K562 (cell line): ENCODE results near the gene CHMP4B. TPM values are rescaled to one million over a fixed set of nuclear protein-coding genes. Genes with fewer than 3 reads are reported as not detected.

Experiments used
- ATAC-seq: fragments of 200-7000 bp; cut with Tn5 transposase; 3 replicates; pipeline ENCODE4 v1.9.1; 2020; ENCODE audit warnings: moderate library complexity
- BruUV-seq: library from RNA; stranded (reverse); fragments of 400-500 nt; replicated peaks from 2 replicates; lab custom pipeline; 2021; lab: Mats Ljungman, UMichigan
- CTCF ChIA-PET: fragments of 300-600 bp; formaldehyde crosslinking; extraction: SDS; loops from one replicate; lab custom pipeline; 2021; ENCODE audit warnings: low intra/inter-chr PET ratio; lab: Yijun Ruan, JAX
- POLR2A ChIA-PET: fragments of 300-600, 350-650 bp; sonication (Branson Sonifier 250); formaldehyde crosslinking; extraction: SDS; loops from one replicate; lab custom pipeline; 2021; ENCODE audit warnings: antibody characterized with exemption, inconsistent platforms; lab: Yijun Ruan, JAX
- DNase-seq, 4 experiments: peaks; one replicate each; pipeline versions ENCODE4 v3.0.0 to v3.0.0-alpha.2; 2011 to 2018; ENCODE audit warnings: low spot score in 3 of 4, mixed read lengths in 3 of 4; ENCODE audit errors: extremely low read depth in 1 of 4
- FAIRE-seq: peaks from 2 replicates; lab custom pipeline; 2011; peaks lifted over from hg19 to GRCh38; lab: Jason Lieb, UNC
- H2AFZ ChIP-seq: 2 replicates; pipeline ENCODE4 v1.6.0; 2011; ENCODE audit warnings: low read depth, low read length, control low read depth, inconsistent platforms
- H3K27ac ChIP-seq: fragments of 200-600 bp; 3 replicates; pipeline ENCODE4 v1.8.0; 2011; ENCODE audit warnings: low read depth, mild to moderate bottlenecking, control low read depth, inconsistent platforms, low read length, moderate library complexity, mixed read lengths; ENCODE audit errors: extremely low read depth
- H3K27me3 ChIP-seq, 2 experiments: fragments of 300-600 bp in 1 of 2; 2 replicates in 1 of 2; 3 replicates in 1 of 2; pipeline versions ENCODE4 v1.6.0 to v1.8.0; 2011; ENCODE audit warnings: inconsistent platforms in 2 of 2, low read length in 2 of 2, mild to moderate bottlenecking in 1 of 2, mixed read lengths in 1 of 2, moderate library complexity in 1 of 2; ENCODE audit not compliant: control insufficient read depth in 2 of 2, insufficient read depth in 2 of 2
- H3K36me3 ChIP-seq: fragments of 300-600 bp; 3 replicates; pipeline ENCODE4 v1.8.0; 2011; ENCODE audit warnings: mild to moderate bottlenecking, low read length, inconsistent platforms; ENCODE audit not compliant: control insufficient read depth, insufficient read depth
- H3K4me1 ChIP-seq, 2 experiments: fragments of 200-600 bp in 1 of 2; replicated peaks in 1 of 2; 2 replicates in 1 of 2; 3 replicates in 1 of 2; pipeline versions ENCODE4 v1.5.1 to v1.8.0; 2011; ENCODE audit warnings: inconsistent platforms in 2 of 2, low read length in 2 of 2, mild to moderate bottlenecking in 1 of 2, mixed read lengths in 1 of 2, moderate library complexity in 1 of 2; ENCODE audit not compliant: control insufficient read depth in 2 of 2, insufficient read depth in 2 of 2
- H3K4me2 ChIP-seq: 2 replicates; pipeline ENCODE4 v1.6.1; 2011; ENCODE audit warnings: low read length, control low read depth, inconsistent platforms, mixed read lengths; ENCODE audit not compliant: insufficient read depth
- H3K4me3 ChIP-seq: fragments of 200-600 bp; sonication (generic), shearing (Covaris generic); 2 replicates; pipeline ENCODE4 v1.5.1; 2016; ENCODE audit warnings: control low read depth, inconsistent platforms
- H3K79me2 ChIP-seq: fragments of 200-600 bp; 3 replicates; pipeline ENCODE4 v1.8.0; 2011; ENCODE audit warnings: low read length, inconsistent platforms; ENCODE audit not compliant: control insufficient read depth, insufficient read depth
- H3K9ac ChIP-seq, 2 experiments: 2 replicates each; pipeline versions ENCODE4 v1.6.0 to v1.6.1; 2011; ENCODE audit warnings: low read depth in 2 of 2, low read length in 2 of 2, control low read depth in 1 of 2, inconsistent platforms in 1 of 2, mild to moderate bottlenecking in 1 of 2, mixed read lengths in 1 of 2; ENCODE audit not compliant: insufficient read depth in 1 of 2
- H3K9me1 ChIP-seq: one replicate; pipeline ENCODE4 v1.6.0; 2011; ENCODE audit warnings: inconsistent platforms, mild to moderate bottlenecking, low read length, moderate library complexity; ENCODE audit not compliant: control insufficient read depth, insufficient read depth
- H3K9me3 ChIP-seq: replicated peaks from 2 replicates; pipeline ENCODE4 v1.5.1; 2011; ENCODE audit warnings: low read depth, low read length, inconsistent platforms; ENCODE audit not compliant: control insufficient read depth, insufficient read depth
- H4K20me1 ChIP-seq: replicated peaks from 2 replicates; pipeline ENCODE4 v1.6.1; 2011; ENCODE audit warnings: low read length, inconsistent platforms, mixed read lengths; ENCODE audit not compliant: control insufficient read depth, insufficient read depth
- C11orf30 ChIP-seq: fragments of 450-650 bp; IDR thresholded peaks from 2 replicates; pipeline ENCODE4 v1.6.1; 2016; ENCODE audit warnings: low read depth, mild to moderate bottlenecking
- HDAC3 ChIP-seq: fragments of 450-650 bp; IDR thresholded peaks from 2 replicates; pipeline ENCODE4 v1.6.1; 2018; ENCODE audit warnings: borderline replicate concordance, mild to moderate bottlenecking, moderate library complexity; ENCODE audit not compliant: partially characterized antibody
- RBM14 ChIP-seq: fragments of 200-400 bp; formaldehyde crosslinking; IDR thresholded peaks from 2 replicates; pipeline ENCODE4 v1.6.1; 2018; ENCODE audit warnings: low read depth, mild to moderate bottlenecking, low read length, moderate library complexity, borderline replicate concordance; ENCODE audit not compliant: insufficient read depth
- TAF7 ChIP-seq: fragments of 450-650 bp; IDR thresholded peaks from 2 replicates; pipeline ENCODE4 v1.6.1; 2016; ENCODE audit warnings: missing genetic modification characterization, missing compliant biosample characterization
- WGBS: fragments of 100-300 bp; shearing (Covaris generic); methylation state at CpG from one replicate; pipeline ENCODE4 v1.1.6; 2016; ENCODE audit warnings: low coverage, mixed read lengths; ENCODE audit not compliant: insufficient coverage; ENCODE audit errors: missing lambda C conversion rate; 5-methylcytosine and 5-hydroxymethylcytosine counted together
- in situ Hi-C: fragments of 300-500 bp; cut with MboI; formaldehyde crosslinking; loops from 4 replicates; pipeline ENCODE4 v1.15.0; 2018; ENCODE audit warnings: inconsistent platforms, mixed read lengths
- intact Hi-C: fragments of 100-400 bp; cut with micrococcal nuclease; formaldehyde crosslinking; loops from 2 replicates; pipeline ENCODE4 v1.14.2; 2022
- polyA plus RNA-seq, 8 experiments: library from polyadenylated mRNA; depleted of rRNA in 4 of 8; stranded (reverse) in 5 of 8; unstranded in 3 of 8; fragments of >200 nt; fragmentation: Nextera tagmentation in 2 of 8; fragmentation: Illumina TruSeq in 1 of 8; extraction: Ambion mirVana in 2 of 8; extraction: Trizol in 1 of 8; gene quantifications; 2 replicates each; pipeline versions ENCODE4 v1.2.1 to v1.2.3, GENCODE V29; 2011 to 2014; ENCODE audit warnings: inconsistent platforms in 1 of 8, missing spikeins in 1 of 8
- total RNA-seq, 7 experiments: library from RNA; depleted of rRNA in 6 of 7; stranded (reverse); fragments of >200 nt in 6 of 7; fragmentation: Illumina TruSeq in 2 of 7; extraction: Trizol in 2 of 7; gene quantifications; 2 replicates each; pipeline versions ENCODE4 v1.2.1 to v1.2.3, GENCODE V29; 2011 to 2021; ENCODE audit warnings: low replicate concordance in 1 of 7
- TF ChIP-seq, protein P1 (sequence below): fragments of 250-450 bp; sonication (Bioruptor Pico); IDR thresholded peaks from 2 replicates; pipeline ENCODE4 v1.8.0; 2021; ENCODE audit warnings: moderate library complexity, mild to moderate bottlenecking, inconsistent platforms
- TF ChIP-seq, protein P2 (sequence below): fragments of 200-800 bp; sonication (Bioruptor generic); IDR thresholded peaks from 2 replicates; pipeline ENCODE4 v1.6.1; 2017; ENCODE audit warnings: missing genetic modification characterization, missing compliant biosample characterization
- TF ChIP-seq, protein P3 (sequence below): fragments of 150-350 bp; IDR thresholded peaks from 2 replicates; pipeline ENCODE4 v1.6.1; 2014; ENCODE audit warnings: low read depth, mild to moderate bottlenecking, low read length, borderline replicate concordance

Gene CHMP4B
- total and polyA plus RNA-seq, 9 of the 15 experiments (the other 6 are each of a cell fraction or from before 2014, with no cell fraction given), result 1.8 to 64.7 (median 31.8) TPM

DNA sequence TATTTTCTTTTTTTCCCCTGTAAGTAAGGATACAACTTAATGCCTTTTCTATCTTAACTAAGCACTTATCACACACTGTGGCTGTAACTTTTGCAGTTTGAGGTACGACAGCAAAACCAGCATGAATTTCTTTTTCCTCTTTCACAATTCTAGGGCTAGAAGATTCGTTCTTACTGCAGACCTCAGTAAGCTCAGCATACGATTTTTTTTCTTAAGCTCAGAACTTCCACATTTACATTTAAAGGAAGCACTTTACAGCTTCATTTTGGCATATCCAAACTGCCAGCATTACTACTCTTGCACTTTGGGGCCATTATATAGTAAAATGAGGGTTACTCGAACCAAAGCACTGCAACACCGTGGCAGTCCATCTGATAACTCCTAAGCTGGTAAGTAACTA, 889 bp upstream of the CHMP4B start:
- DNase-seq (no peak), FAIRE-seq (no peak), ATAC-seq (no peak)
- peaks cover 40% of the 10 kb centered on the region for H3K79me2 ChIP-seq
- intact Hi-C loops (loop anchor here (5.0 kb wide), 2 partner anchors 78 to 123 kb away; partner anchors contain the start of genes E2F1 and ZNF341), in situ Hi-C loops (no loop called here)
- no peak overlapping the region for H3K4me2 ChIP-seq
- no peaks in the 10 kb centered on the region for H3K27me3 ChIP-seq
- ChIA-PET POLR2A (interaction anchor here (0.6 to 1.2 kb wide), 2 partner anchors 14 to 259 kb away, joined by 3 read pairs; no protein-coding TSS in a partner anchor), CTCF (no interaction called here)
- 19% methylated on average over 5 of the region's 5 CpGs for WGBS
- peak overlapping the region; percentile 92 for H2AFZ ChIP-seq
- peaks cover 7 to 22% of the 10 kb centered on the region in 2 experiments for H3K4me1 ChIP-seq
- H3K9me1 ChIP-seq, result peaks cover 3% of the 10 kb centered on the region
- peaks cover 31% of the 10 kb centered on the region for H4K20me1 ChIP-seq
- no peaks in the 10 kb centered on the region for H3K9me3 ChIP-seq
- H3K4me3 ChIP-seq, result no peak overlapping the region
- BruUV-seq, result no TSS peak
- H3K36me3 ChIP-seq, result peaks cover 5% of the 10 kb centered on the region; the same call in 2 of the 3 replicates
- no peak overlapping the region for H3K27ac ChIP-seq
- H3K9ac ChIP-seq, result no peak overlapping the region
- TF ChIP-seq, protein P1, sequence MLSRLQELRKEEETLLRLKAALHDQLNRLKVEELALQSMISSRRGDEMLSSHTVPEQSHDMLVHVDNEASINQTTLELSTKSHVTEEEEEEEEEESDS (CRISPR knock-in tag), result no peak
- no peak for TF ChIP-seq HDAC3
- no peak for TF ChIP-seq RBM14
- TF ChIP-seq TAF7 (tag), result no peak
- TF ChIP-seq, protein P2, sequence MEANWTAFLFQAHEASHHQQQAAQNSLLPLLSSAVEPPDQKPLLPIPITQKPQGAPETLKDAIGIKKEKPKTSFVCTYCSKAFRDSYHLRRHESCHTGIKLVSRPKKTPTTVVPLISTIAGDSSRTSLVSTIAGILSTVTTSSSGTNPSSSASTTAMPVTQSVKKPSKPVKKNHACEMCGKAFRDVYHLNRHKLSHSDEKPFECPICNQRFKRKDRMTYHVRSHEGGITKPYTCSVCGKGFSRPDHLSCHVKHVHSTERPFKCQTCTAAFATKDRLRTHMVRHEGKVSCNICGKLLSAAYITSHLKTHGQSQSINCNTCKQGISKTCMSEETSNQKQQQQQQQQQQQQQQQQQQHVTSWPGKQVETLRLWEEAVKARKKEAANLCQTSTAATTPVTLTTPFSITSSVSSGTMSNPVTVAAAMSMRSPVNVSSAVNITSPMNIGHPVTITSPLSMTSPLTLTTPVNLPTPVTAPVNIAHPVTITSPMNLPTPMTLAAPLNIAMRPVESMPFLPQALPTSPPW (CRISPR knock-in tag), result no peak
- TF ChIP-seq, protein P3, sequence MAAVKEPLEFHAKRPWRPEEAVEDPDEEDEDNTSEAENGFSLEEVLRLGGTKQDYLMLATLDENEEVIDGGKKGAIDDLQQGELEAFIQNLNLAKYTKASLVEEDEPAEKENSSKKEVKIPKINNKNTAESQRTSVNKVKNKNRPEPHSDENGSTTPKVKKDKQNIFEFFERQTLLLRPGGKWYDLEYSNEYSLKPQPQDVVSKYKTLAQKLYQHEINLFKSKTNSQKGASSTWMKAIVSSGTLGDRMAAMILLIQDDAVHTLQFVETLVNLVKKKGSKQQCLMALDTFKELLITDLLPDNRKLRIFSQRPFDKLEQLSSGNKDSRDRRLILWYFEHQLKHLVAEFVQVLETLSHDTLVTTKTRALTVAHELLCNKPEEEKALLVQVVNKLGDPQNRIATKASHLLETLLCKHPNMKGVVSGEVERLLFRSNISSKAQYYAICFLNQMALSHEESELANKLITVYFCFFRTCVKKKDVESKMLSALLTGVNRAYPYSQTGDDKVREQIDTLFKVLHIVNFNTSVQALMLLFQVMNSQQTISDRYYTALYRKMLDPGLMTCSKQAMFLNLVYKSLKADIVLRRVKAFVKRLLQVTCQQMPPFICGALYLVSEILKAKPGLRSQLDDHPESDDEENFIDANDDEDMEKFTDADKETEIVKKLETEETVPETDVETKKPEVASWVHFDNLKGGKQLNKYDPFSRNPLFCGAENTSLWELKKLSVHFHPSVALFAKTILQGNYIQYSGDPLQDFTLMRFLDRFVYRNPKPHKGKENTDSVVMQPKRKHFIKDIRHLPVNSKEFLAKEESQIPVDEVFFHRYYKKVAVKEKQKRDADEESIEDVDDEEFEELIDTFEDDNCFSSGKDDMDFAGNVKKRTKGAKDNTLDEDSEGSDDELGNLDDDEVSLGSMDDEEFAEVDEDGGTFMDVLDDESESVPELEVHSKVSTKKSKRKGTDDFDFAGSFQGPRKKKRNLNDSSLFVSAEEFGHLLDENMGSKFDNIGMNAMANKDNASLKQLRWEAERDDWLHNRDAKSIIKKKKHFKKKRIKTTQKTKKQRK, result no peak
- TF ChIP-seq C11orf30, result no peak
